Right ventricle myocardium superior (tissue), 1 donor: Measurements from ENCODE around the gene LILRB1. TPM values are rescaled to one million over a fixed set of nuclear protein-coding genes. Genes with fewer than 3 reads are reported as not detected.
A peak's percentile ranks its signal among the peaks of the same experiment; 100 is the strongest.
"Not testable (repeated sequence)": the region's sequence is repeated elsewhere in the genome, so short reads cannot be mapped to it uniquely, and the experiment has no call there.

Experiments
- ATAC-seq: fragments of 200-7000 bp; cut with Tn5 transposase; one replicate; pipeline ENCODE4 v1.9.1; 2020; ENCODE audit warnings: mild to moderate bottlenecking; ENCODE audit not compliant: poor library complexity
- DNase-seq: peaks from one replicate; pipeline ENCODE4 v3.0.0-alpha.2; 2020
- intact Hi-C: fragments of 100-400 bp; cut with DNase I; formaldehyde crosslinking; loops from one replicate; pipeline ENCODE4 v1.11.2; 2022
- total RNA-seq: library from RNA; stranded (reverse); fragmentation: NEBNext Ultra II Directional; extraction: Animal tissue kit (Norgen Biotek cat#: 25700); gene quantifications from one replicate; pipeline ENCODE4 v1.2.1, GENCODE V29; 2021
- donor health status: DM: no; HTN: yes; CAD: no; lungs with severe emphysema.

LILRB1 gene
- total RNA-seq, 1 donor from 2014 or later, result 1.7 TPM

GRCh38 chr19:54654447-54655321, 24.4 kb downstream of the LILRB1 start:
- ATAC-seq (no peak), DNase-seq (no peak)
- intact Hi-C loops, result no loop called here

- intact Hi-C loops, result no loop called here
- DNase-seq, result no peak
- ATAC-seq, result no peak
These were observed 29.0 kb downstream of the LILRB1 start for GRCh38 chr19:54659300-54659699.

GRCh38 chr19:54660306-54660705, 30.0 kb downstream of the LILRB1 start:
- intact Hi-C loops, result no loop called here
- peak; percentile 55 for ATAC-seq
- DNase-seq, result no peak

GRCh38 chr19:54660964-54661363, 30.7 kb downstream of the LILRB1 start:
- ATAC-seq (peak; percentile 55), DNase-seq (no peak)
- intact Hi-C loops, result no loop called here

- intact Hi-C loops, result no loop called here
- ATAC-seq, result no peak
- DNase-seq, result no peak
These were observed 31.7 kb downstream of the LILRB1 start for GRCh38 chr19:54661846-54662481.

- intact Hi-C loops, result no loop called here
- DNase-seq (peak; percentile 72), ATAC-seq (peak; percentile 83)
These were observed 32.4 kb downstream of the LILRB1 start, which contains the start of gene LILRB4 for GRCh38 chr19:54662730-54663129. Gene LILRB4, plus strand, starts transcription at chr19:54662985. Its CDS starts 49 bp downstream, at chr19:54663034.

GRCh38 chr19:54665530-54665929, 35.2 kb downstream of the LILRB1 start:
- DNase-seq, result no peak
- ATAC-seq, result no peak
- intact Hi-C loops, result no loop called here

- intact Hi-C loops, result no loop called here
- DNase-seq (no peak), ATAC-seq (no peak)
These were observed 36.9 kb downstream of the LILRB1 start for GRCh38 chr19:54667217-54667616.

- ATAC-seq (no peak), DNase-seq (no peak)
- intact Hi-C loops, result no loop called here
These were observed 38.1 kb downstream of the LILRB1 start for GRCh38 chr19:54668353-54668752.

- DNase-seq, result no peak
- peak; percentile 29 for ATAC-seq
- intact Hi-C loops, result no loop called here
These were observed 40.5 kb downstream of the LILRB1 start for GRCh38 chr19:54670576-54671357.

- no peak for DNase-seq
- peak; percentile 51 for ATAC-seq
- intact Hi-C loops, result no loop called here
These were observed 42.9 kb downstream of the LILRB1 start for GRCh38 chr19:54673222-54673621.

GRCh38 chr19:54674021-54674617, 43.8 kb downstream of the LILRB1 start:
- DNase-seq (no peak), ATAC-seq (no peak)
- intact Hi-C loops, result no loop called here

GRCh38 chr19:54676210-54676834, 46.0 kb downstream of the LILRB1 start:
- intact Hi-C loops, ATAC-seq, DNase-seq: not testable (repeated sequence)

GRCh38 chr19:54677217-54677616, 46.9 kb downstream of the LILRB1 start:
- ATAC-seq (no peak), DNase-seq (no peak)
- intact Hi-C loops, result no loop called here

- intact Hi-C loops, DNase-seq, ATAC-seq: not testable (repeated sequence)
These were observed 51.3 kb downstream of the LILRB1 start for GRCh38 chr19:54681596-54681995.

GRCh38 chr19:54682306-54682856, 52.1 kb downstream of the LILRB1 start:
- ATAC-seq (no peak), DNase-seq (no peak)
- intact Hi-C loops, result no loop called here

GRCh38 chr19:54684527-54684926, 54.2 kb downstream of the LILRB1 start:
- ATAC-seq (no peak), DNase-seq (no peak)
- intact Hi-C loops, result no loop called here
